Raji (cell line): Measurements from ENCODE around the gene CYP4A22.

Source experiments
- POLR2A ChIP-seq: IDR thresholded peaks from 2 replicates; pipeline ENCODE4 v1.6.1; 2011; ENCODE audit warnings: low read depth, low read length, control low read depth; ENCODE audit not compliant: insufficient read depth

The CYP4A22 gene, protein sequence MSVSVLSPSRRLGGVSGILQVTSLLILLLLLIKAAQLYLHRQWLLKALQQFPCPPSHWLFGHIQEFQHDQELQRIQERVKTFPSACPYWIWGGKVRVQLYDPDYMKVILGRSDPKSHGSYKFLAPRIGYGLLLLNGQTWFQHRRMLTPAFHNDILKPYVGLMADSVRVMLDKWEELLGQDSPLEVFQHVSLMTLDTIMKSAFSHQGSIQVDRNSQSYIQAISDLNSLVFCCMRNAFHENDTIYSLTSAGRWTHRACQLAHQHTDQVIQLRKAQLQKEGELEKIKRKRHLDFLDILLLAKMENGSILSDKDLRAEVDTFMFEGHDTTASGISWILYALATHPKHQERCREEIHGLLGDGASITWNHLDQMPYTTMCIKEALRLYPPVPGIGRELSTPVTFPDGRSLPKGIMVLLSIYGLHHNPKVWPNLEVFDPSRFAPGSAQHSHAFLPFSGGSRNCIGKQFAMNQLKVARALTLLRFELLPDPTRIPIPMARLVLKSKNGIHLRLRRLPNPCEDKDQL

GRCh38 chr1:47137198-47137597 is at the start of gene CYP4A22:
Gene CYP4A22, plus strand, starts transcription at chr1:47137441. Its CDS starts 45 bp downstream, at chr1:47137486.
- TF ChIP-seq POLR2A, result no peak

- TF ChIP-seq POLR2A, result no peak
Observed at GRCh38 chr1:47104816-47105215, 32.4 kb upstream of the CYP4A22 start.

- TF ChIP-seq POLR2A, result no peak
Observed at GRCh38 chr1:47106792-47107191, 30.4 kb upstream of the CYP4A22 start.

GRCh38 chr1:47113178-47113577 is 24.1 kb upstream of the CYP4A22 start:
- TF ChIP-seq POLR2A, result no peak

DNA sequence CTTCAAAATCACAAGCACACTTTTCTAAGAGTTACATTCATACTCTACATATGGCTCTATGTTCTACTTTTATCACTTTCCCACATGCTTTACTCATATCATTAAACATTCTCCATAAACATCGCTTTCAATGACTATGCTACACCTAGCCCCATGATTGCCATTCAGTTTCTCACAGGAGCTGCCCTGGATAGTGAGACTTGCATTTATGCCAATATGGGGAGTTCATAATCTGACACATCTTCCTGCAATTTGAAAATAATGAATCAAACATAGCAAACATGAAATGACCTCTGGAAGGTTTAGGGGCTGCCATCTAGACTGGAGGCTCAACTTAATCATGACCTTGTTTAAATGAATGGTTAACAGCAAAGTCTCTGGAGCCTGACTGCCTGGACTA is 9.0 kb upstream of the CYP4A22 start:
- TF ChIP-seq POLR2A, result no peak

- TF ChIP-seq POLR2A, result no peak
Observed at GRCh38 chr1:47137925-47138615, 829 bp downstream of the CYP4A22 start.

DNA sequence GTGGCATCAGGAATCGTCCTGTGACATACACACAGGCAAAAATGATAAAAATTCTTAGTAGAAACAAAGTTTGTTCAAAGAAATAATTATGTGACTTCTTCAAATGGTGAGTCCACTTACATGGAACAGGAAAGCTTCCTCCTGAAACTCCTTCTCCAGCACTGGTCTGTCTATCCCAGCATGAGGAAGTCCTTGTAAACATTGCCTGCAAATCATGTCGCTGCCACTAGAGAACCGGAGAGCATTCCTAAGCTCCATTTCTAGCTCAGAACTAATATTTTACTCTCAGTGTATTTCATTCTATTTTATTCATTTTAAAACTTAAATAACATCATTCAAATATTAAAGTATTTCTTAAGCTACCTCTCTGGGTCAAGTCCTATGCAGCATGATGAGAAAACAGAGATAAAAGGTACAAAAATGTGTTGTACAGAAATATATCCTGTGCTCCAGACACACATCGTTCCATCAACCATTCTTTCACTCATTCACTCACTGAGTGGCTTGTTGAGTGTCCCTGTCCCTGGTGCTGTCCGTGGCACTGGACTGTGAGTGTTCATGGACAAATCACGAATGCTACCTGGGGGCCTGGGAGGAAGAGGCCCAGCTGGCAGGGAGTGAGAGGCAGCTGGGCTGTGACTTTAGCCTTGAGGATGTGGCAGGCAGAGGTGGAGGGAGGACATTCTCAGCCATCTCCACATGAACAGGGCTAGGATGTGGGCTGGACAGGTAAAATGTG is 10.0 kb downstream of the CYP4A22 start:
- no peak for TF ChIP-seq POLR2A

DNA sequence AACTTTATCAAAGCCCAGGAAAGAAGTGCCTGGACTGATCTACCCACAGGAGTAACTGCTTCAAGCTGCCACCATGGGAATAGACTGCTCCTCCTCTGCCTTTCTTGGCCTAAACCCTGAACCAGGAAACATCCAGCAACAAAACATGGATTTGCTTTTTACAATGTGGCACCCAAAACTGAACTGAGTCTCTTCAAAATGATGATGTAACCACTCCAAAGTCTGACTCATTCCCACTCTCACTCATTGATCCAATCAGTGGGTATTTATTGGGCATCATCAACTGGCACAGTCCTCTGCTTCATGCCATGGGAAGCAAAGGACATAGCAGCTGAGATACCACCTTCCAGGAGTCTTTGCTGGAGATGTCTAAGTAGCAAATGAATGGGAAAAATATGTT is 23.5 kb downstream of the CYP4A22 start:
- TF ChIP-seq POLR2A, result no peak

DNA sequence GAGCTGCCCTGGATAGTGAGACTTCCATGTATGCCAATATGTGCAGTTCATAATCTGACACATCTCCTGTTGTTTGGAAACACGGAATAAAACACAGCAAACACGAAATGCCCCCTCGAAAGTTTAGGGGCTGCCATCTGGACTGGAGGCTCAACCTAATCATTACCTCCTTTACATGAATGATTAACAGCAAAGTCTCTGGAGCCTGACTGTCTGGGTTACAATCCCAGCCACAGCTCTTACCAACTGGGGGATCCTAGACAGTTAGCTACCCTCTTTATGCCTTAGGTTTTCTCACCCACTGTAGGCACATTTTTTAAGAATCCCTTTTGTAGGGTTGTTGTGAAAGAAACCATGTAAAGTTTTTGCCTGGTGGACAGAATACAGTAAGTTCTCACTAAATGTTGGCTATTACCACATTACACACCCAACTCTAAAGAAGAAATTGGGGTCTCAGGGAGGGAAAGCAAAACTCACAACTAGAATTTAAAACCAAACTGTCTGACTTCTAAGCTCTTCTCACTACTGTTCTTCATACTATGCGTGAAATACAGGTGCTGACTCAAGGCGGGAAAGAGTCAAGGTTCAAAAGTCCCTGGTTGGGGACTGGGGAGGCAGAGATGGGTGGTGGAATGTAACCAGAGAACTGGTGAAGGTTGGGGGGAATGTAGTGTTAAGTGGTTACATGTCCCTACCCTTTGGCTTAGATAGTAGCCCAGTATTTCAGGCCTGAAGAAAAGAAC is 24.2 kb downstream of the CYP4A22 start:
- TF ChIP-seq POLR2A, result no peak

- TF ChIP-seq POLR2A, result no peak
Observed at GRCh38 chr1:47164552-47164951, 27.3 kb downstream of the CYP4A22 start.

DNA sequence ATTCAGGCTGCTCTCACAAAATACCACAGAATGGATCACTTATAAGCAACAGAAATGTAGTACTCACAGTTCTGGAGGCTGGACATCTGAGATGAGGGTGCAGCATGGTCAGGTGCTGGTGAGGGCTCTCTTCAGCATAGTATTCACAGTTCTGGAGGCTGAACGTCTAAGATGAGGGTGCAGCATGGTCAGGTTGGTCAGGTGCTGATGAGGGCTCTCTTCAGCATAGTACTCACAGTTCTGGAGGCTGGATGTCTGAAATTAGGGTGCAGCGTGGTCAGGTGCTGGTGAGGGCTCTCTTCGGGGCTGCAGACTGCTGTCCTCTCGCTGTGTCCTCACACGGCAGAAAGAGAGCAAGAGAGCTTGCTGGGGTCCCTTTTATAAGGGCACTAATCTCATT is 35.5 kb downstream of the CYP4A22 start:
- TF ChIP-seq POLR2A, result no peak

DNA sequence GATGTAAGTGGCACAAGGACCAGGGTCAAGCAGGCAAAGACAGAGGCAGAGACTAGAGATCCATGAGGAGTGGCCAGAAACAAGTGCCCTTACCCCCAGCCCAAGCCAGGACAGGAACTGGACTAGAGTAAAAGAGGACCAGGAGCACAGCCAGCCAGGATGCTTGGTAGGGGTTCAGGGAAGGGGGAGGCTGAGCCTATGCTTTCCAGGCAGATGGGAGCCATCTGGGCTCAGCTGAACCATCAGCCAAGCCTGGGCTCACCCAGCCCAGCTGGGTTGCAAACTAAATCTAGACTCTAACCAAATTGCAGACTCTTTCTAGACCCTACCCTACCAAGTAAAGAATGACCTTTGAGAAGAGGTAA is 37.4 kb downstream of the CYP4A22 start:
- no peak for TF ChIP-seq POLR2A

DNA sequence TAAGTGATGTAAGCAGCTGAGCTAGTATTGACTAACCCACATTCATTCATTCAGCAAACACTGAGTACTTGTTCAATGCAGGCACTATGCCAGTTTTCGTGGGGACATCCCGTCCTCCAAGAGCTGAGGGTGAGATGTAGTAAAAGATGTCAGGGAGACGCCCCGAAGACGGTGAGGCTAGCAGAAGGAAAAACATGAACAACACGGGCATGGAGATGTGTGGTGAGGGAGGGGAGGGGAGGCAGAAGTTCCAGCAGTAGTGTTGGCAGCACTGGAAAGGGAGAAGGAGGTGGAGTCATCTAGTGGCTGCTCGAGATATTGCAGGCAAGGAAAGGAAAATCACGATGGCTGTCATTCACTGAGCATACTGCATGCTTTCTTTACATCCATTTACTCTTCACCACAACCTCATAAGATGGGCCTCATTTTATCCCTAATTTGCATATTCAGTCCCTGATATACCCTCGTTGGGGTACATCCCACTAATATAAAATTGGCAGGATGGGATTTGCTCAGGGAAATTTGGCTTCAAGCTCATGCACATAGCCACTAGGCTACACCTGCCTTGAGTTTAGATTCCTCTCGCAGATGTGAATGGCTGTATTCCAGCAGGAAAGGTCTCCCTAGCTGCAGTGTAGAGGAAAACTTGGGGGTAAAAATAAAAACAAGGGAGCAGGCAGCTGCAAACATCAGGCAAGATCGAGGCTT is 38.1 kb downstream of the CYP4A22 start:
- TF ChIP-seq POLR2A, result no peak

DNA sequence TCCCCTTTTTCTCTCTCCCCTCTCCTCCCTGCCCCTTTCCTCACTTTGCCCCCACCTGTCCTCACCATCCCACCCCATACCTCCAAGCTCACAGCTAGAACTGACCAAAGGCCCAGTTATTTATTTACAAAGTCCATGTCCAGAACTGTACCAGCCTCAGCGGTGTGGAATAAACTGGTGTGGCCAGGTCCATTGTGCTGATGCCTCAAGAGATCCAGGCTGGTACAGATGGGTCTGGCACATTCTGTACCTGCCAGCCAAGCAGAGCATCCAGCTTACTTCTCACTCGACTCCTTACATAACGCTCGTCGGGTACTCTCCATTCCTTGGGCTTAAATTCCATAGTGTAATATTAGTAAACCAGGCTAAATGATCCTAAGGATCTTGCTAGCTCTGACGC is 40.8 kb downstream of the CYP4A22 start:
- TF ChIP-seq POLR2A, result no peak
